Dermis blood vessel endothelial cell (primary cell): ENCODE measurements around the gene WSCD1. TPM values are rescaled to one million over a fixed set of nuclear protein-coding genes. Genes with fewer than 3 reads are reported as not detected.

ENCODE experiments used
- DNase-seq: peaks from one replicate; pipeline ENCODE4 v3.0.0; 2010
- total RNA-seq: library from RNA; depleted of rRNA; stranded (reverse); fragments of >200 nt; gene quantifications from 2 replicates; pipeline ENCODE4 v1.2.3, GENCODE V29; 2014

WSCD1 gene
- total RNA-seq, 1 donor from 2014 or later, result 49.4 TPM

DNA sequence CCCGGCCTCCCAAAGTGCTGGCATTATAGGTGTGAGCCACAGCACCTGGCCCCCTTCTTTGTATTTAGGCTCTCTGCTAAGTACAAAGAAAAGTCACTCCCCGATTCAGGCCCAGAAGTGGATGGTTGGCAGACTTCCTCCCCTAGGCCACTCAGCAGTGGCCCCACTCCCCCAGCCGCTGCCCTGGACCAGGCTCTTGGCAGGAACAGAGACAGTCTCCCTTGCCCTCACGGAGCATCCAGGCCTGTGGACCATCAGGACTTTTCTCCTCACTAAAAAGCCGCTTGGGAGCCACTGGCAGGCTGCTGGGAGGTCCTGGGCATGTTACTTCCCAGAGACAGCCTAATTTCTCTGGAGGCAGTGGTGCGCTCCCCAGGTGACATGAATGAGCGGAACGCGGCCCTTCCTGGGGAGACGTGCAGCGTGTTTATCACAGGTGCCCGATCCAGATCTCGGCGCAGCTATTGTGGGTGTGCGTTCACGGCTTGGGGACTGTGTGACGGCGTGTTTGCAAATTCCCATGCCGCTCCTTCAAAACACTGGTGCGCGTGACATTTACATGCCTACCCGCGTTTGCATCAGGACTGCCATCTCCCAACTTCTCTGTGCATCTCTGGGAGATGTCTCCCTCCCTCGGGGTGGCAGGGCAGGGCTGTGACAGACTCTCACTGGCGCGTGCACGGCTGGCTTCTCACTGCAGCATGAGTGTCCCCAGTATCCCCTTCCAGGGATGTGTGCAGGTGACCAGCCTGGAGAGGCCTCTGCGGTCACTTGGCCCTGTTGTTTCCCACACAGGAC is 16.6 kb downstream of the WSCD1 start:
- no peak for DNase-seq

DNA sequence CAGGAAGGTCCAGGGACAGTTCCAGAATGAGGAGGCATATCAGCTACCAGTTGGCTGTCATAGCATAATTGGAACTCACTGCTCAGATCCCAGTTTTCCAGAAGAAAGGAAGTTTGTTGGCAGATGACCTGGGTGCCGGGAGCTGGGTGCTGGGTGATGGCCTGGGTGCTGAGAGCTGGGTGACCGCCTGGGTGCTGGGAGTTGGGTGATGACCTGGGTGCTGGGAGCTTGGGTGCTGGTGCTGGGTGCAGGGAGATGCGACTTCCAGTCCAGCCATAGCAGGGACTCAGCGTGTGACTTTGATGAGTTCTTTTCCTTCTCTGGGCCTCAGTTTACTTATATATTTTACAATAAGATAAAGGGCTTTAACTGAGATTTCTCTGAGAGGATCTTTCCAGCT is 18.0 kb downstream of the WSCD1 start:
- no peak for DNase-seq

DNA sequence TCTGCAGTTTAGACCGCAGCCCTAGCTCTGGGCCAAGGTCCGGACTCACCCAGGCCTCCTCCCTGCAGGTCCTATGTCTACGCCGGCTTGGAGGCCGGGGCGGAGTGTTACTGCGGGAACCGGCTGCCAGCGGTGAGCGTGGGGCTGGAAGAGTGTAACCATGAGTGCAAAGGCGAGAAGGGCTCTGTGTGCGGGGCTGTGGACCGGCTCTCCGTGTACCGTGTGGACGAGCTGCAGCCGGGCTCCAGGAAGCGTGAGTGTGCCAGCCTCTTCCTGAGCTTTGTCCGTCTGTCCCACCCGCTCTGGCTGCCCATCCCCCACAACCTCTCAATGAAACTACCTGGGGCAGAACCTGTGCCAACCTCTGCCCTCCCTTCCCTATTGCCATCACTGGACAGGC is 20.1 kb downstream of the WSCD1 start:
- peak; percentile 41 for DNase-seq

DNA sequence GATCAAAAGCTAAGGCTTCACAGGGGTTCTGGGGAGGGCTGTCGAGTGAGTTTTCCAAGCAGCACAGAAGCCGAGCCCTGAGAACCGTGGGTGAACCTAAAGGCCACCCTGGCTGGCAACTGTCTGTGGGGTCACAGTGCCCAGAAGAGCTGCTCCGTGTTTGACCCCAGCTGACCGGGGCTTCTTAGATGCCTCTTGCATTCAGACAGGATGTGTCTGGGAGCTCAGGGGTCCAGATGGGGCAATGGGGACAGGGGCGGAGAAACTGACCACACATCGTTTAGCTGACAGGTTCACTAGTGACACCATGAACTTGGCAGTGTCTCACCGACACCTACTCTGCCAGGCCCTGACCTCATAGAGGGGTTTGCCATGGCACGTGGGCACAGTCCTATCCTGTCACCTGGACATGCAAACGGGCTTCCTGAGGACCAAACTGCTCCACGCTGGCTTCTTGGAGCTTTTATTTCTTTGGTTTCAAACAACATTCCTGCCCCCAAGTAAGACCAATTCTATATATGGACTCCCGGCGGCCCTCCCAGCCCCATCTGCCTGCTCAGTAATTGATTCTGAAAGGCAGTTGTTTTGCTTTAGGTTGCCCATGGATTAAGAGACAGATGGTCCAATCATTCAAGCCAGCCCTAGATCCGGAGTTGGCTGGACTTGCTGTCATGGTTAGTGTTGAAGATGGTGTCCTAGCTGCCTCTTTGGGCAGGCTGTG is 22.2 kb downstream of the WSCD1 start:
- no peak for DNase-seq

GRCh38 chr17:6092903-6093468 is 22.8 kb downstream of the WSCD1 start:
- no peak for DNase-seq

GRCh38 chr17:6094453-6094852 is 24.3 kb downstream of the WSCD1 start:
- DNase-seq, result no peak

- no peak for DNase-seq
Observed at GRCh38 chr17:6094926-6095325, 24.7 kb downstream of the WSCD1 start.

- no peak for DNase-seq
Observed at GRCh38 chr17:6095501-6095900, 25.3 kb downstream of the WSCD1 start.

GRCh38 chr17:6096201-6097004 is 26.2 kb downstream of the WSCD1 start:
- no peak for DNase-seq

DNA sequence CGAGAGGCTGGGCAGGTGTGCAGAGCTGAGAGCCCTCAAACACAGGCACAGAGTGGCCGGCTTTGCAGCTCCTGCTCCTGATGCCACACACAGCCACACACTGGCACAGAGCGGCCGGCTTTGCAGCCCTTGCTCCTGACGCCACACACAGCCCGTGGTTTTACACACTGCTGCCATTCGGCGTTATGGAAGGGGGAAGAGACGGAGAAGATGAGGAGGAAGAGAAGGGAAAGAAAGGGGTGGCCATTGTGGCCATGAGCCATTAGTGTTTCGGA is 26.8 kb downstream of the WSCD1 start:
- no peak for DNase-seq

DNA sequence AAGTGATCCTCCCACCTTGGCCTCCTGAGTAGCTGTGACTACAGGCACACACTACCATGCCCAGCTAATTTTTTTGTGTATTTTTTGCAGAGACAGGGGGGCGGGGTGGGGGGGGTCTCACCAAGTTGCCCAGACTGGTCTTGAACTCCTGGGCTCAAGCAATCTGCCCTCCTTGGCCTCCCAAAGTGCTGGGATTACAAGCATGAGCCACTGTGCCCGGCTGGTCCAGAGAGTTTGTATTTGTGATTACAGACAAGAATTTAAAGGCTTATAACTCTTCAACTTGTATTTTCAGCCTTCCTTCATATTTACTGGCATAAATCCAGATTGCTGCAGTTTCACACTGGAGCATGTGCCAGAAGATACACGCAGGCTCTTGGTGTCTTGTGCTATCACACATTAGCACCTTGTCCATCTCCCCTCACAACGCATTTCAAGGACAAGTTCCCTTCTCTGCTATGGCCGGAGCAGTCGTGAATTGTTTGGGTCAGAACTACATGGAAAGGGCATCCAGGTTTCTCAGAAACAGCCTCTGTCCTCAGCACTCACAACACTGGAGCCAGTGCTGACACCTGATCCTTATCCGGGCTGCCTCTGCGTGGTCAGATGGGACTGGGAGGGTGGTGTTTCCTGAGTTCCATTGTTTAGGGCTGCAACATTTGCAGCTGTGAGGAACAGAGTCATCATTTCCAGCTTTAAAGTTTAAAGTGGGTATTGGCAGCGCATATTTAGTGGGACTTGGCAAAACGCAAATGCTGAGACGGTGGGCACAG is 28.1 kb downstream of the WSCD1 start:
- DNase-seq, result peak; percentile 97

GRCh38 chr17:6098823-6099180 is 28.6 kb downstream of the WSCD1 start:
- peak; percentile 93 for DNase-seq

GRCh38 chr17:6099492-6099891 is 29.3 kb downstream of the WSCD1 start:
- DNase-seq, result no peak

- DNase-seq, result no peak
Observed at GRCh38 chr17:6100146-6100545, 30.0 kb downstream of the WSCD1 start.

- DNase-seq, result no peak
Observed at GRCh38 chr17:6100891-6101500, 30.8 kb downstream of the WSCD1 start.

DNA sequence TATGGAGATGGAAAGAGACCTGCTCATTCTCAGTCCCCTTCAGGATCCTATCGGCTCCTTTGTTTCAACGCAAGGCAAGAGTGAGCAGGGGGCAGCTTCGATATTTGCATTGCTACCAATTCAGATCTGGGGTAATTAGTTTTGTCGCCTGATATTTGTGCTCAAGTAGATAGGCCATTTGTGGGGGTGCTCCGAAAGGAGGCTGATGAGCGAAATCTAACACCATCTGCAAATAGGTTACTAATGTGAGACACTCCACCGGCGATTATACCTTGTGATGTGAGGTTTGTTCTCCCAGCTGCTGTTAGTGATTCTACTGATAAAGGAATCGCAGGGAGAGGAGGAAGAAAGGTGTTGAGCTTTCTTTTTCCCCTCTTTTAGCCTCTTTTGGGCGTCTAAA is 31.5 kb downstream of the WSCD1 start:
- DNase-seq, result no peak

- peak; percentile 72 for DNase-seq
Observed at GRCh38 chr17:6102615-6103014, 32.4 kb downstream of the WSCD1 start.

DNA sequence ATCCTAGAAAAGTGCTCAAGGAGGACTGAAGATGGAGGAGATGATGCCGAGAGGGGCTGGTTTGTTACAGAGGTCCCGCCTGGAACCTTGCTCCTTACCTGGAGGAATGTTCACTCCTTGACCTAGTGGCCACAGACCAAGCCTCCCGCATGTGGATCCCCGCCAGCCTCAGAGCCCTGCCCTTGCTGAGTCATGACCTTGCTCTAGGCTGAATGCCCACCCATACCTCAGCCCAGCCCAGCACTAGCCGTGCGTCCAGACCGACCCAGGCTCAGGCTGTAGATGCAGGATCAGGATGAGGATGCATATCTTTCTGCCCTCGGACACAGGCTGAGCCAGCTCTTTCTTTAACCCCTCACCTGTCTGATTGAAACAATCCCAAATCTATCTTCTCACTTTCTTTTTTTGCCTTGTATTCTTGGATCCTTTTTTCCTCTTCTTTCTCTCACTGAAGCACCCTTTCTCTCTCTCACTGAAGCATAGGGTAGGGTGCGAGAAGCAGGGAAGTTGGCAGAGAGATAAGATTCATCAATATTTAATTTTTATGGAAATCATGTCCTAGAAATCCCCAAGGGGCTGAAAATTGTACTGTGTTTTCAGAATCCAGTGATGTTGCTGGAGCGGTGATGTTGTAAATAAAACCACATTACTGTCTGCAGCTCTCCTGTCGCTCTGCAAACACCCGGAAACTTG is 34.9 kb downstream of the WSCD1 start:
- no peak for DNase-seq

DNA sequence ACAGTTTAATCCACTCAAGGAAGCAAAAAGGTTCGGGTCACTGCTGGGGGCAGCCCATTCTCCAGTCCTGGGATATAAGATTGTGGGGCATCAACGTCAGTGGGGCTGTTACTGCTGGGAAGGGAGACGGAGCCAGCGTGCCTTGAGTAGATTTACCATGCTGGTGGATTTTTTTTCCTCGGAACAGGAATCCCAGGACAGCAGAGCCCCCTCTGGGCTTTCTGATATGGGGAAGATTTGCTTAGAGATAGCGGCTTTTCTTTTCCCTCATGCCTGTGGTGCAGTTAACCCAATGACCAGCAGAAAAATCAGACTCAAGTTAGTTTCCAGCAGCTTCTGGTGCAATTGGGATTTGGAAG is 35.4 kb downstream of the WSCD1 start:
- DNase-seq, result no peak

GRCh38 chr17:6106212-6106611 is 36.0 kb downstream of the WSCD1 start:
- DNase-seq, result no peak

GRCh38 chr17:6107791-6108190 is 37.6 kb downstream of the WSCD1 start:
- no peak for DNase-seq

GRCh38 chr17:6108382-6108781 is 38.2 kb downstream of the WSCD1 start:
- DNase-seq, result no peak
